ENCODE measurements around the gene BZW1. TPM values are rescaled to one million over a fixed set of nuclear protein-coding genes. Genes with fewer than 3 reads are reported as not detected.

The BZW1 gene
- total RNA-seq, 1 donor from 2014 or later = 510 TPM

Other genes with a start within 250 kb of the BZW1 start
- gene AOX1, start 225.9 kb upstream of the BZW1 start, total RNA-seq = 2.4 and 2.6 TPM in 2 replicates
- gene CLK1, start 52.7 kb downstream of the BZW1 start, total RNA-seq = 75.5 and 84.7 TPM in 2 replicates
- 18.9 and 20.6 TPM in 2 replicates for gene PPIL3, start 77.2 kb downstream of the BZW1 start, total RNA-seq
- gene NIF3L1, start 77.5 kb downstream of the BZW1 start, total RNA-seq = 10.9 and 17.5 TPM in 2 replicates
- gene ORC2, start 151.8 kb downstream of the BZW1 start, total RNA-seq = 19.7 and 25.5 TPM in 2 replicates